GM21576 (cell line): ENCODE data around the gene ADAMTS12.

Experiments
- ATAC-seq: cut with Tn5 transposase; IDR thresholded peaks from one replicate; pipeline ENCODE4 v1.9.1; 2021; ENCODE audit warnings: mild to moderate bottlenecking, moderate library complexity; ENCODE audit not compliant: unreplicated experiment

Gene ADAMTS12

GRCh38 chr5:33810491-33811120 is 81.2 kb downstream of the ADAMTS12 start:
- no peak for ATAC-seq

GRCh38 chr5:33809936-33810335 is 81.9 kb downstream of the ADAMTS12 start:
- ATAC-seq: no peak

- no peak for ATAC-seq
These were observed 83.1 kb downstream of the ADAMTS12 start for GRCh38 chr5:33808699-33809098.

- no peak for ATAC-seq
These were observed 84.0 kb downstream of the ADAMTS12 start for GRCh38 chr5:33807771-33808170.

GRCh38 chr5:33806738-33807442 is 84.9 kb downstream of the ADAMTS12 start:
- no peak for ATAC-seq

- ATAC-seq: no peak
These were observed 90.5 kb downstream of the ADAMTS12 start for GRCh38 chr5:33801292-33801691.

- ATAC-seq: no peak
These were observed 91.4 kb downstream of the ADAMTS12 start for GRCh38 chr5:33800241-33800950.

- no peak for ATAC-seq
These were observed 96.3 kb downstream of the ADAMTS12 start for GRCh38 chr5:33795496-33795895.

GRCh38 chr5:33794550-33795181 is 97.1 kb downstream of the ADAMTS12 start:
- ATAC-seq: no peak

- no peak for ATAC-seq
These were observed 97.8 kb downstream of the ADAMTS12 start for GRCh38 chr5:33793836-33794549.

- no peak for ATAC-seq
These were observed 98.5 kb downstream of the ADAMTS12 start for GRCh38 chr5:33793276-33793675.

- ATAC-seq: no peak
These were observed 99.2 kb downstream of the ADAMTS12 start for GRCh38 chr5:33792559-33792958.

- ATAC-seq: no peak
These were observed 102.2 kb downstream of the ADAMTS12 start for GRCh38 chr5:33789567-33789957.

- no peak for ATAC-seq
These were observed 102.7 kb downstream of the ADAMTS12 start for GRCh38 chr5:33788922-33789566.

- no peak for ATAC-seq
These were observed 106.2 kb downstream of the ADAMTS12 start for GRCh38 chr5:33785571-33785970.

- ATAC-seq: no peak
These were observed 110.5 kb downstream of the ADAMTS12 start for GRCh38 chr5:33781286-33781685.

GRCh38 chr5:33776151-33776660 is 115.6 kb downstream of the ADAMTS12 start:
- ATAC-seq: no peak

GRCh38 chr5:33774341-33774740 is 117.4 kb downstream of the ADAMTS12 start:
- ATAC-seq: no peak

- ATAC-seq: no peak
These were observed 119.4 kb downstream of the ADAMTS12 start for GRCh38 chr5:33772380-33772897.

GRCh38 chr5:33769968-33770367 is 121.8 kb downstream of the ADAMTS12 start:
- no peak for ATAC-seq
